GM19351 (cell line): ENCODE measurements around the gene PEX13.
A peak's percentile ranks its signal among the peaks of the same experiment; 100 is the strongest.
"Not testable (repeated sequence)": the region's sequence is repeated elsewhere in the genome, so short reads cannot be mapped to it uniquely, and the experiment has no call there.

Experiments used
- ATAC-seq: cut with Tn5 transposase; IDR thresholded peaks from one replicate; pipeline ENCODE4 v1.9.1; 2021; ENCODE audit warnings: mild to moderate bottlenecking, moderate library complexity; ENCODE audit not compliant: unreplicated experiment

The PEX13 gene

GRCh38 chr2:61017556-61018317, at the start of gene PEX13, which contains the start of gene PUS10:
Gene PEX13, plus strand, starts transcription at chr2:61017720. Its CDS starts 40 bp downstream, at chr2:61017760.
Gene PUS10, minus strand, starts transcription at chr2:61018255. Its CDS starts 6,365 bp downstream, at chr2:61011890.
- peak; percentile 83 for ATAC-seq

GRCh38 chr2:60972889-60973656, 44.4 kb upstream of the PEX13 start:
- ATAC-seq, result no peak

- no peak for ATAC-seq
Observed at GRCh38 chr2:60973705-60974104, 43.8 kb upstream of the PEX13 start.

- no peak for ATAC-seq
Observed at GRCh38 chr2:60974652-60975051, 42.9 kb upstream of the PEX13 start.

GRCh38 chr2:60976256-60976850, 41.2 kb upstream of the PEX13 start:
- no peak for ATAC-seq

GRCh38 chr2:60976875-60977561, 40.5 kb upstream of the PEX13 start:
- peak; percentile 65 for ATAC-seq

- no peak for ATAC-seq
Observed at GRCh38 chr2:60977562-60977895, 40.0 kb upstream of the PEX13 start.

GRCh38 chr2:60979231-60979630, 38.3 kb upstream of the PEX13 start:
- no peak for ATAC-seq

GRCh38 chr2:60980071-60980815, 37.3 kb upstream of the PEX13 start:
- no peak for ATAC-seq

GRCh38 chr2:60982066-60982465, 35.5 kb upstream of the PEX13 start:
- ATAC-seq, result not testable (repeated sequence)

GRCh38 chr2:60984720-60985119, 32.8 kb upstream of the PEX13 start:
- peak; percentile 50 for ATAC-seq

- ATAC-seq, result no peak
Observed at GRCh38 chr2:60987041-60987440, 30.5 kb upstream of the PEX13 start.

GRCh38 chr2:60987656-60988055, 29.9 kb upstream of the PEX13 start:
- not testable (repeated sequence) for ATAC-seq

GRCh38 chr2:60989259-60989658, 28.3 kb upstream of the PEX13 start:
- ATAC-seq, result no peak

- ATAC-seq, result no peak
Observed at GRCh38 chr2:60991644-60992043, 25.9 kb upstream of the PEX13 start.

GRCh38 chr2:60992985-60993392, 24.5 kb upstream of the PEX13 start:
- peak; percentile 100 for ATAC-seq

GRCh38 chr2:60994131-60994530, 23.4 kb upstream of the PEX13 start:
- ATAC-seq, result no peak

- ATAC-seq, result peak; percentile 51
Observed at GRCh38 chr2:60998628-60999545, 18.6 kb upstream of the PEX13 start.

GRCh38 chr2:61005736-61006135, 11.8 kb upstream of the PEX13 start:
- no peak for ATAC-seq
